GM18867 (cell line): ENCODE results near the gene SH2D2A.
A peak's percentile ranks its signal among the peaks of the same experiment; 100 is the strongest.

Experiments
- ATAC-seq: cut with Tn5 transposase; IDR thresholded peaks from one replicate; pipeline ENCODE4 v1.9.1; 2021; ENCODE audit warnings: mild to moderate bottlenecking, moderate library complexity; ENCODE audit not compliant: unreplicated experiment

Gene SH2D2A

GRCh38 chr1:156816561-156817328 is at the start of gene SH2D2A:
SH2D2A (minus strand) TSS chr1:156816848; CDS start chr1:156816708, 140 bp downstream.
- peak; percentile 82 for ATAC-seq

GRCh38 chr1:156865865-156866248 is 49.2 kb upstream of the SH2D2A start:
- no peak for ATAC-seq

- ATAC-seq = no peak
Observed at GRCh38 chr1:156865258-156865657, 48.6 kb upstream of the SH2D2A start.

- ATAC-seq = no peak
Observed at GRCh38 chr1:156864796-156865195, 48.1 kb upstream of the SH2D2A start.

GRCh38 chr1:156863631-156864030 is 47.0 kb upstream of the SH2D2A start:
- ATAC-seq = no peak

- no peak for ATAC-seq
Observed at GRCh38 chr1:156862997-156863599, 46.5 kb upstream of the SH2D2A start.

- no peak for ATAC-seq
Observed at GRCh38 chr1:156862584-156862983, 45.9 kb upstream of the SH2D2A start.

GRCh38 chr1:156860628-156861423 is 44.2 kb upstream of the SH2D2A start, which contains the start of gene NTRK1:
NTRK1 (plus strand) TSS chr1:156860865; CDS start chr1:156860935, 70 bp downstream.
- peak; percentile 41 for ATAC-seq

GRCh38 chr1:156860113-156860627 is 43.5 kb upstream of the SH2D2A start:
- ATAC-seq = peak; percentile 40

GRCh38 chr1:156859523-156860112 is 43.0 kb upstream of the SH2D2A start:
- ATAC-seq = no peak

GRCh38 chr1:156858959-156859522 is 42.4 kb upstream of the SH2D2A start, which contains the start of gene INSRR:
INSRR (minus strand) TSS chr1:156859117; CDS start chr1:156858621, 496 bp downstream.
- no peak for ATAC-seq

GRCh38 chr1:156858555-156858956 is 41.9 kb upstream of the SH2D2A start:
- no peak for ATAC-seq

GRCh38 chr1:156857532-156857931 is 40.9 kb upstream of the SH2D2A start:
- ATAC-seq = no peak

- ATAC-seq = no peak
Observed at GRCh38 chr1:156856282-156856785, 39.7 kb upstream of the SH2D2A start.

- ATAC-seq = no peak
Observed at GRCh38 chr1:156854634-156855033, 38.0 kb upstream of the SH2D2A start.

- ATAC-seq = no peak
Observed at GRCh38 chr1:156853761-156854160, 37.1 kb upstream of the SH2D2A start.

- no peak for ATAC-seq
Observed at GRCh38 chr1:156852418-156852874, 35.8 kb upstream of the SH2D2A start.

- ATAC-seq = no peak
Observed at GRCh38 chr1:156851779-156852417, 35.2 kb upstream of the SH2D2A start.

- ATAC-seq = no peak
Observed at GRCh38 chr1:156849151-156849496, 32.5 kb upstream of the SH2D2A start.
